Activated naive CD4-positive, alpha-beta T cell (primary cell): ENCODE data around the gene AADACL3.

Experiments used
- DNase-seq, 4 experiments: peaks; one replicate each; lab custom pipeline; 2025; lab: John Stamatoyannopoulos, UW

AADACL3 gene

DNA sequence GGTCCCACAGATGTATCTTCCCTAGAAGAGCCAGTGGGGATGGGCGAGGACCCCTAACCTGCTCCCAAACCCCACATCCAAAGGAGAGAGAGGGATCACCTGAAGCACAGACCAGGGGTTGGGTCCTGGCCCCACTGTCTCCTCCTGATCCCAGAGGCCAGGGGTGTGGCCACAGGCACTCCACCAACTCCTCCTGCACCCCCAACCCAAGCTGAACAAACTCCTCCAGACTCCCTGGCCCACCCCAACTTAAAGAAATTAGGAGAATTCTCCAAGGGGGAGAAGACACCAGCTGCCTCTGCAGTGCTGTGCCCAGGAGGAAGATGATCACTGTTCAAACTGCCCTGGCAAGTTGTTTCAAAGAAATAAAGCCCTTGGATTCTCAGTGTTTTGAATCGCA, 53.1 kb downstream of the AADACL3 start:
- DNase-seq, result no peak

GRCh38 chr1:12769976-12770505, 54.1 kb downstream of the AADACL3 start:
- DNase-seq, result no peak

GRCh38 chr1:12770620-12771019, 54.7 kb downstream of the AADACL3 start:
- DNase-seq, result no peak

DNA sequence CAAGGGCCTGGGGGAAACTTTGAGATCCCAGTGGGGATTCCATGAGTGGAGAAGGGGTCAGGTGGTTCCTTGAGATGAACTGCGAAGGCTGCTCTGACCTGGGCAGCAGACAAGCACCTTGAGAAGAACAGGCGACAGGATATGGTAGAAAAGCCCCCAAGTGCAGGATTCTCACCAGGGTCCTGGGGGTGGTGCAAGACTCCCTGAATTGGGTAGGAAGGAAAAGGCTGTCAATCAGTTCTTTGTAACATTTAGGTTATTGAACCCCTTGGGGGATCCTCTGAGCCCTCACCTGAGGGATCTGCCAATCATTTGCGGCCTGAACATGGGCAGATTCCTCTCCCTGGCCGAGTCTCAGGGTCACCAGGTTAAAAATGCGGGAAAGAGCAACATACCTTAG, 55.3 kb downstream of the AADACL3 start:
- no peak for DNase-seq

DNA sequence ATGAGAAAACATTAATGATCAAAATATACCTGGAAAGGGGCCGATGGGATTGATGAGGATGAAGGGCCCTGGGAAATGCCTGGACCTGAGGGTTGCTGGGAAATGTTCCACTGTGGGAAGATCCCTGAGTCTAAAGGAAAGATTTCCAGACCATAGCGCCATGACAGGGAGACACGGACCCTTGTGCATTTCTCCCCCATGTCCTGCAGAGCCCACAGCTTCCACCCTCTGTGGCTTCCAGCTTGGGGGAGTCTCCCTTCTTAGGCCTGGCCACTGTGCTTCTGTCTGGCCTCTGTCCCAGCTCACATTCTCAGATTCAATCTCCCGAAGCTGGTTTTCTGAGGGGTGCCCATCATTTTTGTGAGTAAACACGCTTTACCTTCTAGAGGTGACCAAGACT, 56.6 kb downstream of the AADACL3 start:
- DNase-seq, result no peak

DNA sequence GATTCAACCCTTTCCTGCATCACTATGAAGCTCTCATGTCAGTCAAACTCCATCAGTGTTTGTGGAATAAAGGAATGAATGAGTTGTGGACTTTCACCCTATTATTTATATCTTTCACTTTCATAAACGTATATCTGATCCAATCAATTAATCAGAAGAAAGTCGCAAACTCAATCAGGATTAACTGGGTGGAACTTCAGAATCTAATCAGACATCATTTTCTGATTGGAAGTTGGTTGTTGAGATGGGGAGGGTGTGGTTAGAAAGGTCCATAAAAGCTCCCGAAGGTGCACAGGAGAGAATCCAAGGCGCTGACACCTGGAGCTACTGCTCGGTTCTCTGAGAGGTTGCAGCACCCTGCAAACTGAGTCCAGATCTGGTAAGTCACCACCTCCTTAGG, 57.5 kb downstream of the AADACL3 start, which contains the start of gene PRAMEF12:
Gene PRAMEF12, plus strand, starts transcription at position 301 of the 400 bp plus-strand sequence. CDS start 1,130 bp downstream, outside the sequence.
- no peak for DNase-seq

- DNase-seq, result no peak
Measured at GRCh38 chr1:12774801-12775345, 59.0 kb downstream of the AADACL3 start.

DNA sequence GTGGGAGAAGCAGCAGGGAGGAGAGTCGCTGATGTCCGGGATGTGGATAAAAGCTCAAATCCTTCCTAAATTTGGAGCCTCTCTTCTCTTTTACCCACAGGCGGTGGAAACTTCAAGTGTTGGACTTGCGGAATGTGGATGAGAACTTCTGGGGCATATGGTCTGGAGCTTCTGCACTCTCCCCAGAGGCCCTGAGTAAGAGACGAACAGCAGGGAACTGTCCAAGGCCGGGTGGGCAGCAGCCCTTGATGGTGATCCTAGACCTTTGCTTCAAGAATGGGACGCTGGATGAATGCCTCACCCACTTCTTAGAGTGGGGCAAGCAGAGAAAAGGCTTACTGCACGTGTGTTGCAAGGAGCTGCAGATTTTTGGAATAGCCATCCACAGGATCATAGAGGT, 59.5 kb downstream of the AADACL3 start:
- no peak for DNase-seq

GRCh38 chr1:12776801-12777557, 61.1 kb downstream of the AADACL3 start:
- no peak for DNase-seq
